Ishikawa (cell line): Measurements from ENCODE around the gene TOR1B.

Experiments used
- CEBPB ChIP-seq: IDR thresholded peaks from 2 replicates; pipeline ENCODE4 v1.6.1; 2012
- CREB1 ChIP-seq: IDR thresholded peaks from 2 replicates; pipeline ENCODE4 v1.6.1; 2012; ENCODE audit warnings: low read depth
- EGR1 ChIP-seq: IDR thresholded peaks from 2 replicates; pipeline ENCODE4 v1.6.1; 2012
- EP300 ChIP-seq: IDR thresholded peaks from 2 replicates; pipeline ENCODE4 v1.6.1; 2012; ENCODE audit warnings: borderline replicate concordance
- FOXM1 ChIP-seq: IDR thresholded peaks from 2 replicates; pipeline ENCODE4 v1.6.1; 2012; ENCODE audit warnings: low read depth, borderline replicate concordance
- MAX ChIP-seq: IDR thresholded peaks from 2 replicates; pipeline ENCODE4 v1.6.1; 2012
- NFIC ChIP-seq: IDR thresholded peaks from 2 replicates; pipeline ENCODE4 v1.6.1; 2012
- RAD21 ChIP-seq: IDR thresholded peaks from 2 replicates; pipeline ENCODE4 v1.6.1; 2012; ENCODE audit warnings: low read depth
- REST ChIP-seq: IDR thresholded peaks from 2 replicates; pipeline ENCODE4 v1.6.1; 2012; ENCODE audit warnings: low read depth, mild to moderate bottlenecking
- TAF1 ChIP-seq: IDR thresholded peaks from 2 replicates; pipeline ENCODE4 v1.6.1; 2012; ENCODE audit warnings: low read depth, mild to moderate bottlenecking
- TCF12 ChIP-seq: IDR thresholded peaks from 2 replicates; pipeline ENCODE4 v1.6.1; 2012; ENCODE audit warnings: low read depth
- TEAD4 ChIP-seq: IDR thresholded peaks from 2 replicates; pipeline ENCODE4 v1.6.1; 2012
- USF1 ChIP-seq: IDR thresholded peaks from 2 replicates; pipeline ENCODE4 v1.6.1; 2012
- YY1 ChIP-seq: IDR thresholded peaks from 2 replicates; pipeline ENCODE4 v1.6.1; 2012; ENCODE audit warnings: low read depth
- ZBTB7A ChIP-seq: IDR thresholded peaks from 2 replicates; pipeline ENCODE4 v1.6.1; 2012; ENCODE audit warnings: low read depth

The TOR1B gene

GRCh38 chr9:129794549-129794948 is 8.4 kb upstream of the TOR1B start:
- TF ChIP-seq CEBPB, result no peak
- no peak for TF ChIP-seq CREB1
- TF ChIP-seq EGR1, result no peak
- no peak for TF ChIP-seq TCF12
- TF ChIP-seq REST, result no peak
- TF ChIP-seq TAF1, result no peak
- no peak for TF ChIP-seq USF1
- TF ChIP-seq NFIC, result no peak
- TF ChIP-seq RAD21, result no peak
- TF ChIP-seq FOXM1, result no peak
- no peak for TF ChIP-seq EP300
- TF ChIP-seq MAX, result no peak

- TF ChIP-seq CEBPB (no peak), YY1 (no peak)
These were observed 4.0 kb upstream of the TOR1B start for GRCh38 chr9:129798973-129799372.

GRCh38 chr9:129801504-129801903 is 1.5 kb upstream of the TOR1B start:
- TF ChIP-seq USF1, result no peak
- TF ChIP-seq EP300, result no peak
- no peak for TF ChIP-seq TEAD4
- no peak for TF ChIP-seq RAD21

GRCh38 chr9:129803676-129804060 is 684 bp downstream of the TOR1B start:
- TF ChIP-seq MAX (no peak), RAD21 (no peak)

- TF ChIP-seq NFIC (no peak), ZBTB7A (no peak), TAF1 (no peak), MAX (no peak), YY1 (no peak), CEBPB (no peak), RAD21 (no peak), FOXM1 (no peak)
These were observed 3.1 kb downstream of the TOR1B start for GRCh38 chr9:129806061-129806460.

GRCh38 chr9:129809346-129809745 is 6.4 kb downstream of the TOR1B start:
- TF ChIP-seq EP300, result no peak
- TF ChIP-seq REST, result no peak
- TF ChIP-seq TEAD4, result no peak
- no peak for TF ChIP-seq ZBTB7A
- no peak for TF ChIP-seq TCF12
- no peak for TF ChIP-seq CREB1
- TF ChIP-seq TAF1, result no peak
- TF ChIP-seq CEBPB, result no peak
- TF ChIP-seq RAD21, result no peak
- no peak for TF ChIP-seq USF1
- no peak for TF ChIP-seq MAX
- TF ChIP-seq FOXM1, result no peak
- no peak for TF ChIP-seq NFIC
- TF ChIP-seq YY1, result no peak

GRCh38 chr9:129810116-129810515 is 7.1 kb downstream of the TOR1B start:
- TF ChIP-seq TEAD4, result no peak
